Subcutaneous adipose tissue (tissue), 4 donors: ENCODE data around the gene ABCC5. TPM values are rescaled to one million over a fixed set of nuclear protein-coding genes. Genes with fewer than 3 reads are reported as not detected.

Experiments used
- CTCF ChIP-seq: fragments of 450-650 bp; IDR thresholded peaks from one replicate; pipeline ENCODE4 v1.5.1; 2016; ENCODE audit warnings: low read depth, mild to moderate bottlenecking, control low read depth, antibody characterized with exemption, moderate library complexity
- total RNA-seq, 4 donors: library from RNA; depleted of rRNA; stranded (reverse); fragments of >200 nt; gene quantifications; one replicate each; pipeline ENCODE4 v1.1.0, GENCODE V29; 2016

Gene ABCC5
- total RNA-seq, 4 donors from 2014 or later: 17.9 to 61.9 (median 28.1) TPM

- TF ChIP-seq CTCF: no peak
These were observed 99.5 kb downstream of the ABCC5 start for GRCh38 chr3:183918178-183918577.

GRCh38 chr3:183917776-183918175, 99.9 kb downstream of the ABCC5 start:
- TF ChIP-seq CTCF: no peak

DNA sequence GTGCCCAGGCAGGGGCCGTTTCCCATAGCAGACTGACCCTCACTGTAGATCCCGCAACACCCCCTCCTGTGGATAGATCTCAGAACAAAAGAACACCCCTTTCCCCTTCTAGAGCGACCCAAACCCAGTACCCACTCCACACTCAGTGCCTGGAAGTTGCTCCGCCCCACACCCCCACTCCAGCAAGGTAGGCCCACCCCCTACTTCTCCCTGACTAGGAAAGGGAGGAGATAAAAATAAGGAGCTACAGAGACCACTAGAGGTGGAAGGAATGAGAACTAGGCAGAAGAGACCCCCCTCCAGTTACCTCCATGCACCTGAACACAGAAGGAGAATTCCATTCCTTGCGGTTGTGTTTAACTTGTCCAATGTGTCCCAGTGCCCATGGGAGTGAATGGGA, 102.8 kb downstream of the ABCC5 start:
- TF ChIP-seq CTCF: no peak

GRCh38 chr3:183913580-183913920, 104.1 kb downstream of the ABCC5 start:
- no peak for TF ChIP-seq CTCF

- TF ChIP-seq CTCF: no peak
These were observed 104.6 kb downstream of the ABCC5 start for GRCh38 chr3:183912895-183913579.

GRCh38 chr3:183911763-183912506, 105.7 kb downstream of the ABCC5 start:
- no peak for TF ChIP-seq CTCF

DNA sequence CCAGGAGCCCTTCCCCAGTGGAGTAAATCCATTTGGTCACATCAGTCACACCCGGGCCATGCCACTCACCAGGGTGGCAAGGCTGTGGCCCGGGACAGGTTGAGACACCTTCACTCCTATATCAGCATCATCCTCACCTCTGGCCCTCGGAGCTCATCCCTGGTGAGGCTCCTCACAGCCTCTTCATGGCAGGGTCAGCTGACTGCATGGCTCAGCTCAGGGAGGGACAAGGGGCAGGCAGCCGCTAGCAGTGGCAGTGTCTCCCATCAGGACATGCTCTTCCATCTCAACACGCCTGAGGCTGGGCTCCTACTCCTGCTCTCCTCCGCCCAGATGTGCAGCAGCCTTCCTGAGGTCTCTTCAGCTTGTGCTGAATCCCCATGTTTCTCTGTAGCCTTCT, 106.6 kb downstream of the ABCC5 start:
- TF ChIP-seq CTCF: no peak
